ENCODE data around the gene OSM.

DNA sequence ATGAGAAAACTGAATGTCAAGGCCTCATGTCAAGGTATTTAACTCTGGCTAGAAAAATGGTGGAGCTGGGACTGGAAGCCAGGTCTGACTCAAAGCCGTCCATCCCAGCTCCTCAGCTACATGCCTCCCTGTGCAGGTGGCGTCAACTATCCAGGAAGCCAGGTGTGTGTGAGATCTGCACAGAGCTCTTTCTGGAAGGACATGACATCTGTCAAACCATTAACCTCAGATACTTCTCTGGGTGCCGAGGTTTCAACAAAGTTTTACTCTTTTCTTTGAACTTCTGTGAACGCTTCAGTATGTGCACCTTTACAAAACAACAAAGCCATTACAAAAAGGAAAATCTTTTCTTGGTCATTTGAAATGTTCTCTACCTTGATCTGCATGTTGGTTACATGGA is 29.7 kb upstream of the OSM start:
- TF ChIP-seq GATA2 (IDR thresholded peaks at IDR 0.05; ENCODE audit: low read depth, low read length) (no peak), GATA3 (IDR thresholded peaks at IDR 0.05; ENCODE audit: low read depth, low read length) (no peak)
